Right lobe of liver (tissue), 6 donors: ENCODE results near the gene HARS2. TPM values are rescaled to one million over a fixed set of nuclear protein-coding genes. Genes with fewer than 3 reads are reported as not detected.

Experiments used
- ATAC-seq, 4 donors: fragments of 200-7000 bp; cut with Tn5 transposase; one replicate each; pipeline ENCODE4 v1.9.1; 2020; ENCODE audit warnings: mild to moderate bottlenecking in 4 of 4, moderate library complexity in 4 of 4
- DNase-seq, 3 donors: peaks; one replicate each; pipeline ENCODE4 v3.0.0-alpha.2; 2020
- H3K27ac ChIP-seq, 3 donors: fragments of 200-600 bp; one replicate each; pipeline ENCODE4 v1.8.0; 2022
- H3K27me3 ChIP-seq, 2 donors: fragments of 200-600 bp; one replicate each; pipeline ENCODE4 v1.8.0; 2022
- H3K36me3 ChIP-seq, 4 donors: fragments of 200-600 bp; sonication (generic) in 1 of 4; one replicate each; pipeline versions ENCODE4 v1.5.1 to v1.8.0; 2017 to 2022; ENCODE audit warnings: control low read depth in 1 of 4
- H3K4me1 ChIP-seq, 4 donors: fragments of 200-600 bp; sonication (generic) in 1 of 4; one replicate each; pipeline versions ENCODE4 v1.5.1 to v1.8.0; 2017 to 2022; ENCODE audit warnings: control low read depth in 1 of 4
- H3K4me3 ChIP-seq, 3 donors: fragments of 200-600 bp; one replicate each; pipeline ENCODE4 v1.8.0; 2022
- H3K9me3 ChIP-seq, 4 donors: fragments of 200-600 bp; sonication (generic) in 1 of 4; one replicate each; pipeline versions ENCODE4 v1.5.1 to v1.8.0; 2017 to 2022; ENCODE audit warnings: control low read depth in 1 of 4
- CTCF ChIP-seq, 4 donors: fragments of 200-600 bp in 3 of 4; fragments of 450-650 bp in 1 of 4; IDR thresholded peaks; one replicate each; pipeline versions ENCODE4 v1.5.1 to v1.8.0; 2016 to 2022; ENCODE audit warnings: antibody characterized with exemption in 4 of 4, mild to moderate bottlenecking in 2 of 4
- POLR2A ChIP-seq: fragments of 450-650 bp; IDR thresholded peaks from one replicate; pipeline ENCODE4 v1.6.1; 2017; ENCODE audit warnings: antibody characterized with exemption, mild to moderate bottlenecking
- WGBS: methylation state at CpG from one replicate; pipeline ENCODE4 v1.1.6; 2018; ENCODE audit warnings: low coverage, low lambda C conversion rate; ENCODE audit not compliant: insufficient coverage; ENCODE audit errors: missing lambda C conversion rate; 5-methylcytosine and 5-hydroxymethylcytosine counted together
- intact Hi-C, 2 donors: fragments of 100-400 bp; cut with DNase I; formaldehyde crosslinking; loops; one replicate each; pipeline versions ENCODE4 v1.11.2 to v1.14.1; 2022
- microRNA-seq, 2 donors: library from miRNA; unstranded; fragments of <30 nt; microRNA quantifications; one replicate each; pipeline ENCODE4, GENCODE V29; 2019 to 2020
- small RNA-seq, 2 experiments: library from RNA; depleted of rRNA; stranded (forward); fragments of <200 nt; gene quantifications; one replicate each; pipeline ENCODE3, GENCODE V24; 2016
- total RNA-seq, 6 experiments: library from RNA; depleted of rRNA in 2 of 6; stranded (reverse); fragments of >200 nt in 2 of 6; fragmentation: NEBNext Ultra II Directional in 3 of 6; extraction: Animal tissue kit (Norgen Biotek cat#: 25700) in 3 of 6; gene quantifications; one replicate each; pipeline versions ENCODE4 v1.1.0 to v1.2.4, GENCODE V29; 2016 to 2023
- donor health status: DM: no; HTN: yes; CAD: no.
- donor health status: DM: no; HTN: no; CAD: no.
- donor health status: DM: no; HTN: no; CAD: no.
- donor health status: DM: no; HTN: yes; CAD: no.
- donor health status: DM: no; HTN: yes; CAD: no.

HARS2 gene
- total RNA-seq, 6 experiments from 2014 or later = 8.5 to 13.9 (median 11.5) TPM

- no peak overlapping the region for H3K27ac ChIP-seq
- 35% methylated on average over 7 of the region's 7 CpGs for whole genome bisulfite sequencing
- peak; percentile 80 to 88 (median 82) for ATAC-seq
Measured at GRCh38 chr5:140734354-140734753, 43.1 kb downstream of the HARS2 start.

DNA sequence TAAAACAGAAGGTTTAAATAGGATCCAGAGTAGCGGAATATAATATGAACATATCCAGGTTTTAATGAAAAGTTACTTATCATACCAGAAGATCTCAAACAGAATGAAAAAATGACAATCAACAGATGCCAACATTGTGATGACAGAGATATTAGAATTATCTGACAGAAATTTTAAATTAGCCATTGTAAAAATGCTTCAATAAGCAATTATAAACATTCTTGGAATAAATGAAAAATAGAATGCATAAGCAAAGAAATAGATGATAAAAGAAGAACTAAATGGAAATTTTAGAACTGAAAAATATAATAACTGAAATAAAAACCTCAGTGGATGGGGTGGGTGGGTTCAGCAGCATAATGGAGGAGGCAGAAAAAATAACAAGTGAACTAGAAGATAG lies 46.2 kb downstream of the HARS2 start:
- intact Hi-C loops = no loop called here
- ATAC-seq = no peak
- Histone ChIP-seq H3K9me3 (no peaks in the 10 kb centered on the region), H3K4me1 (no peaks in the 10 kb centered on the region), H3K27ac (no peak overlapping the region), H3K36me3 (no peaks in the 10 kb centered on the region), H3K4me3 (no peak overlapping the region), H3K27me3 (no peaks in the 10 kb centered on the region)
- WGBS = 75% methylated on average over 1 of the region's 1 CpG
- no peak for DNase-seq
- no peak for TF ChIP-seq CTCF (IDR thresholded peaks at IDR 0.05)
- TF ChIP-seq POLR2A = no peak

More at GRCh38 chr5:140734354-140734753, 43.1 kb downstream of the HARS2 start:
- no peak for DNase-seq
- intact Hi-C loops = no loop called here
- Histone ChIP-seq H3K36me3 (no peaks in the 10 kb centered on the region), H3K9me3 (no peaks in the 10 kb centered on the region), H3K4me1 (no peaks in the 10 kb centered on the region), H3K4me3 (no peak overlapping the region), H3K27me3 (no peaks in the 10 kb centered on the region)
- peak; percentile 37 to 55 (median 47) for TF ChIP-seq CTCF (IDR thresholded peaks at IDR 0.05)
- TF ChIP-seq POLR2A = no peak

DNA sequence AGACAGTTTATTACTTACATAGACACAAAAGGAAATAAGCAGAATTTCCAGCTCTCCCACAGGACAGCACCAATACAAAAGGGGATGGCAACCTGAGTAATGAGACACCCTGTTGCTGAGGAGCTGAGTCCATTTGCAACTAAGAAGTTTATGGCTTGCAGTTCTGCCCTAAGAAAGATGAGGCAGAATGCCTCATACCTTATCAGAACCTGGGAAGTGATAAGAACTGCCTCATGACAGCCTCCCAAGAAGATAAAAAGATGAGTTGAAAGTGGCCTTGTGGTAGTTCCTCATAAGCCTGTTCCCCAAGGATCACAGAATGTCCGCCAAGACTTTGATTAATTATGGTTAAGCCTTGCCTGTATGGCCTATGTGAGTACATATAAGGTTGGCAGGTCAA lies 50.7 kb downstream of the HARS2 start:
- TF ChIP-seq CTCF (IDR thresholded peaks at IDR 0.05) = no peak
- no peak for TF ChIP-seq POLR2A
- H3K4me1 ChIP-seq = no peaks in the 10 kb centered on the region
- intact Hi-C loops = no loop called here
- H3K36me3 ChIP-seq = no peaks in the 10 kb centered on the region
- WGBS = 56% methylated on average over 1 of the region's 1 CpG
- peaks cover 0 to 4% (median 0%) of the 10 kb centered on the region in 4 donors for H3K9me3 ChIP-seq
- no peak overlapping the region for H3K4me3 ChIP-seq
- no peaks in the 10 kb centered on the region for H3K27me3 ChIP-seq
- no peak overlapping the region for H3K27ac ChIP-seq
- ATAC-seq (no peak), DNase-seq (no peak)

Small RNAs within 50 kb of the gene (microRNA-seq; reads per million reads assigned to microRNA genes)
- 0 to 0.64 reads per million in 2 donors for gene MIR3655

Small RNAs within 50 kb of the gene (small RNA-seq; reads per million reads assigned to genes)
- gene VTRNA1-1 = 226 to 269 reads per million in 2 experiments
- gene VTRNA1-2 = 2.3 to 2.4 reads per million in 2 experiments
- gene VTRNA1-3 = 2.5 to 3.9 reads per million in 2 experiments

Other genes with a start within 250 kb of the HARS2 start
- 10 to 100 TPM; 10.7 to 19.5 (median 13.6) TPM for gene EIF4EBP3, start 143.8 kb upstream of the HARS2 start, total RNA-seq
- gene SRA1, start 134.0 kb upstream of the HARS2 start, total RNA-seq = 10 to 100 TPM; 14.4 to 35.4 (median 18.6) TPM
- gene APBB3, start 126.9 kb upstream of the HARS2 start, total RNA-seq = 10 to 100 TPM in 5 of 6 experiments, 1 to 10 TPM in 1; 9.6 to 24.3 (median 14.3) TPM
- gene SLC35A4, start 126.6 kb upstream of the HARS2 start, total RNA-seq = 10 to 100 TPM; 28.1 to 38.5 (median 30.2) TPM
- gene CD14, start 58.3 kb upstream of the HARS2 start, total RNA-seq = 100 to 1,000 TPM; 174 to 513 (median 244) TPM
- 10 to 100 TPM in 5 of 6 experiments, 1 to 10 TPM in 1; 7.3 to 45.5 (median 23.6) TPM for gene TMCO6, start 52.0 kb upstream of the HARS2 start, total RNA-seq
- gene NDUFA2, start 43.8 kb upstream of the HARS2 start, total RNA-seq = 10 to 100 TPM; 35.4 to 56.8 (median 52.4) TPM
- gene IK, start 43.6 kb upstream of the HARS2 start, total RNA-seq = 10 to 100 TPM; 26.6 to 50.7 (median 30.3) TPM
- gene WDR55, start 26.6 kb upstream of the HARS2 start, total RNA-seq = 10 to 100 TPM; 13.3 to 18.4 (median 15.0) TPM
- 1 to 10 TPM in 1 of 6 experiments, under 1 TPM in 5; 0.27 to 1.4 (median 0.69) TPM for gene DND1, start 17.9 kb upstream of the HARS2 start, total RNA-seq
- 10 to 100 TPM; 22.8 to 46.6 (median 37.0) TPM for gene HARS1, start 85 bp upstream of the HARS2 start, total RNA-seq
- gene ZMAT2, start 9.0 kb downstream of the HARS2 start, total RNA-seq = 10 to 100 TPM; 11.6 to 26.4 (median 18.0) TPM
- not detected for gene PCDHA1, start 94.7 kb downstream of the HARS2 start, total RNA-seq
- gene PCDHA2, start 103.4 kb downstream of the HARS2 start, total RNA-seq = not detected
- under 1 TPM in 1 of 6 experiments, not detected in 5; 0.07 TPM for gene PCDHA3, start 109.6 kb downstream of the HARS2 start, total RNA-seq
- under 1 TPM in 4 of 6 experiments, not detected in 2; 0.09 to 0.19 (median 0.13) TPM for gene PCDHA4, start 115.6 kb downstream of the HARS2 start, total RNA-seq
- under 1 TPM in 1 of 6 experiments, not detected in 5; 0.06 TPM for gene PCDHA5, start 130.2 kb downstream of the HARS2 start, total RNA-seq
- under 1 TPM in 1 of 6 experiments, not detected in 5; 0.12 TPM for gene PCDHA6, start 136.5 kb downstream of the HARS2 start, total RNA-seq
- under 1 TPM in 2 of 6 experiments, not detected in 4; 0.07 to 0.12 TPM for gene PCDHA7, start 142.8 kb downstream of the HARS2 start, total RNA-seq
- not detected for gene PCDHA8, start 149.7 kb downstream of the HARS2 start, total RNA-seq
- gene PCDHA9, start 156.9 kb downstream of the HARS2 start, total RNA-seq = not detected
- under 1 TPM in 3 of 6 experiments, not detected in 3; 0.05 to 0.07 (median 0.06) TPM for gene PCDHA10, start 164.4 kb downstream of the HARS2 start, total RNA-seq
- gene PCDHA11, start 177.5 kb downstream of the HARS2 start, total RNA-seq = under 1 TPM in 3 of 6 experiments, not detected in 3; 0.04 to 0.51 (median 0.07) TPM
- under 1 TPM in 4 of 6 experiments, not detected in 2; 0.18 to 0.51 (median 0.32) TPM for gene PCDHA12, start 183.9 kb downstream of the HARS2 start, total RNA-seq
- gene PCDHA13, start 190.7 kb downstream of the HARS2 start, total RNA-seq = 1 to 10 TPM in 3 of 6 experiments, under 1 TPM in 2, not detected in 1; 0.35 to 1.8 (median 1.2) TPM
- under 1 TPM; 0.18 to 0.86 (median 0.35) TPM for gene PCDHAC1, start 234.8 kb downstream of the HARS2 start, total RNA-seq